ENCODE data around the gene ALDOB.

ALDOB gene

DNA sequence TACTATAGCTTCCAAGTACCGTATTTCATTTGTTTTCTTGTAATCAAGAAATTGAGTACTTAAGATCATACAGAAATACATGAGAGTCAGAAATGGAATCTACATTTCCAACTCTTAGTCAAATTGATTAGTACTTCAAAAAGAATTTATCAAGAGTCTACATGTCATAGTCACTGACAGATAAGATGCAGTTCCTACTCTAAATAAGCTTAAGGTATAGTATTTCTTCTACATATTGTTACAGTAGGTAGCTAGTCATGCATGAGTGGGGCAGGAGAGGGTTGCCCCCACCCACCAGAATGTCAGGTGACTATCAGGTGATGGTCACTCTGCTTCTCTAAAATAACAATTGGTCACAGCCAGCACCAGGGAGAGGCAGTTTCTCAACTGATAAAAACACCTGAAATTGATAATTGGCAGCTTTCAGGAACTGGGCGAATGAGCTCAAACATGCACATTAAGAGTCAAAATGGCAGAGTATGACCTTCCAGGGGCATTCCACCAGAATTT is 53.7 kb downstream of the ALDOB start:
- DNase-seq = no peak

DNA sequence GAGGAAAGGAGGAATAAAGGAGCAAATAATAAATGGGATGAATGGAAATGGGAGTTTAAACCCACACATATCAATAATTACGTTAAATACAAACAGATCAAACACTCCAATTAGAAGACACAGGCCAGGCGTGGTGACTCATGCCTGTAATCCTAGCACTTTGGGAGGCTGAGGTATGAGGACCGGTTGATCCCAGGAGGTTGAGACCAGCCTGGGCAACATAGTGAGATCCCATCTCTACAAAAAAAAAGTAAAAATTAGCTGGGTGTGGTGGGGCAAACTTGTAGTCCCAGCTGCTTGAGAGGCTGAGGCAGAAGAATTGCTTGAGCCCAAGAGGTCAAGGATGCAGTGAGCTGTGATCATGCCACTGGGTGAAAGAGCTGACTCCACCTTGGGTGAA is 54.5 kb downstream of the ALDOB start:
- DNase-seq = no peak

DNA sequence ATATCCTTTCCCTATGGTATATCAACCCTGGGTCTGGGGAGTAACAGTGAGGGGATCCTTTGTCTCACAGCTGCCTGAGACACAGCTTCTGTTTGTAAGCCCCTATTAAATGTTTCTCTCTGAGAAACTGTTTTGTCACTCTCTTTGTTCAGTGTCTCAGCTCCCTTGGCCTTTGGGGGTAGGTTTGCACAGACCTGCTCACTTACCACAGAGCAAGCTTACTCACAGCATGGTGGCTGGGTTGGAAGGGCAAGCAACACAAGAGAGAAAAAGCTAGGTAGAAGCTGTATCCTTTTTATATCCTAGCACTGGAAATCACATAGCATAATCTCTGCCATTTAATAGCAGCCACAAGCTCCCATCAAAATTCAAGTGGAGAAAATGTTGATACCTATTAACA is 55.3 kb downstream of the ALDOB start:
- DNase-seq = no peak

DNA sequence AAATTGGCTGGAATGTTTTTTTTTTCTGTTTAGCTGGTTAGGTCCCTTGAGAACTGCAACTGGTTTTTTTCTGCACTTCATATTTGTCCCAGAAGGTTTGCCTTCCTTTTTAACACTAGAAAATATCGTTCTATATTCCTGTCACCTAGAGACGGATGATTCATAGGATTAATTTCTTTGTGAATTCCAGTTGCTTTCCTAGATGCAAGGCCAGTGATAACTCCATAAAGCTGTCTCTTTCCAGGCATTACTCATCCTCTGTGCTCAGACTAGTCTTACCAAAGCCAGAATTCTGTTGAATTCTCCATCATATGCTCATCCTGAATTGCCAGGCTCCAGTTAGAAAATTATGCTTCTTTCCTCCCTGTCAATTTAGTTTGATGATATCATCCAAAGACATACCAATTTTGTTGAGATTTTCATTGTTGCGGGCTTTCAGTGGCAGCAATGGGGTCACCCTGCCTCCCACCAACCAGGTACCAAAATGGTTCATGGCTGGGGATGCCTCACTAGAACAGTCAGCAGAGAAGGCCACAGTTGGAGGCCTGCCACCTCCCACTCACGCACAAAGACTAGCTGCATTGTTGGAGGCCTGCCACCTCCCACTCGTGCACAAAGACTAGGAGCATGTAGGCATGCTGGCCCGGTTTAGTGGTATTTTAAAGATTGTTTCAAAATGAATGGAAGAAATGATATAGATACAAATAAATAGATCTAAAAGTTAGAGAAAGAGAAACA is 59.3 kb downstream of the ALDOB start:
- DNase-seq = no peak

DNA sequence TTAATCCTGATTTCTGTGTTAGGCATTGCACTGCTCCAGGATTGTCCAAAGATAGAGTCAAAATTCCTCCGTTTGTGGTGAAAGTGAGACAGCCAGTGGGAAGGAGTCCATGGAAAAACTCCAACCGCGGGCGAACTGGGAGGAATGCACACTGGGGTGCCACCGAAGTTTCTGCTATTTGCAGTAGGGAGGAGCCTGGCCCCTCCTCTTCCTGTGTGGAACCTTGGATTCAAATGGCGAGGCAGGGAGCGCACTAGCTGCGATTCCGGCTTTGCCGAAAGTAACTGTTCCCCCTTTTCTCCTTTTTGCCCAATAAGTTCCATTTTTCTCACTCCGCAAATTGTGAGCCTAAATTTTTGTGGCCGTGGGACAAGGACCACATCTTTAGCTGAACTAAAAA is 60.0 kb downstream of the ALDOB start:
- no peak for DNase-seq

DNA sequence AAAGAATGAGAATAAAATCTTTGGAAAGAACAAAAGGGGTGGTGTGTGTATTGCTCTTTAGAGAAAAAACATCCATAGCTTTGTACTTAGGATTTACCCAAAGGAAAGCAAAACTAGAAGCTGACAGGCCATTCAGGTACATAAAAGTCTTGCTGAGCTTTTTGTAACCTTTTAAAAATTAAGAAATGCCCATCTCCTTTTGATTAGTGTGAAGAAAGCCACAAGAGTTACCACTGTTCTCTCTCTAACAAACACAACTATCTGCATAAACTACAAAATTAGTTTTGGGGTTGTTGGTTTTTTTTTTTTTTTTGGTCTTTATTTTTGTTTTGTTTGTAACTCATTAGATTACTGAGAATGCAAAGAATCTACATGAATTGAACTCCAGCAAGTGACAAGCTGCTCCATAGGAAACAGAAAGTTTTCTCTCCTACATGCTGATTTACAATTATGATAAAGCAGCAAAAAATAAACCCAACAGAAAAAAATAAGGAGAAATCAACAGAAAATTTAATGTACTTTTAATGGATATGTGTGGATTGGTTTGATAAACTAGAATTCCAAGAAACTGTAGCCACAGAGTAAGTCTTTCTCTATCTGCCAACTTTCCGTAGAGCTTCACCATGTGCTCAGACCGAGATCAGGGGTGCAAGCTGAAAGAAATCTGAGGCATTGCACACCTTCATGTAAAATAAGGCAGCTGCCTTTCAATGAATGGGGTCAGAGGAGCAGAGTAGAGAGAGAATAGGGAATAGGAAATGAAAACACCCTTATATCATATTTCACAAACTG is 63.1 kb downstream of the ALDOB start:
- DNase-seq = no peak

DNA sequence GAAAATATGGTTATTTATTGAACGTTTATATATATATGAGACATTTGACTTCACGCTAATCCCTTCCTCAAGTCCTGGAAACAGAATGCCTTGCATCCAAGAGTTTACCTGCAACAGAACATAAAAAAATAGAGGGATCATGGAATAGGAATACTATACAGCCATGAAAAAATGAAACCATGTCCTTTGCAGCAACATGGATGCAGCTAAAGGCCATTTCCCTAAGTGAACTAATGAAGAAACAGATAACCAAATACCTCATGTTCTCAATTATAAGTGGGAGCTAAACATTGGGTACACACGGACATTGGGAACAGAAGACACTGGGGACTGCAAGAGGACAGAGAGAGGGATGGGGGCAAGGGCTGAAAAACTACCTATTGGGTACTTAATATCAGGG is 63.8 kb downstream of the ALDOB start:
- DNase-seq = no peak

Measured in activated CD4-positive, alpha-beta T cell treated with anti-CD3 and anti-CD28 coated beads for 48 hours (primary cell).